HepG2 (cell line): ENCODE results near the gene VAV2. TPM values are rescaled to one million over a fixed set of nuclear protein-coding genes. Genes with fewer than 3 reads are reported as not detected.
A peak's percentile ranks its signal among the peaks of the same experiment; 100 is the strongest.

Experiments used
- ATAC-seq: fragments of 200-7000 bp; cut with Tn5 transposase; 3 replicates; pipeline ENCODE4 v1.9.1; 2020; ENCODE audit warnings: mild to moderate bottlenecking, moderate library complexity
- BruUV-seq: library from RNA; stranded (reverse); fragments of 400-500 nt; replicated peaks from 2 replicates; lab custom pipeline; 2021; lab: Mats Ljungman, UMichigan
- CTCF ChIA-PET: fragments of 300-600 bp; formaldehyde crosslinking; extraction: SDS; loops from one replicate; lab custom pipeline; 2021; ENCODE audit warnings: low total read pairs, inconsistent platforms, low intra/inter-chr PET ratio; lab: Yijun Ruan, JAX
- POLR2A ChIA-PET: fragments of 350-600 bp; sonication (Branson Sonifier 250); formaldehyde crosslinking; loops from one replicate; lab custom pipeline; 2020; ENCODE audit warnings: antibody characterized with exemption, inconsistent platforms; lab: Yijun Ruan, JAX
- DNase-seq: peaks from one replicate; pipeline ENCODE4 v3.0.0-alpha.2; 2015; ENCODE audit warnings: low spot score
- FAIRE-seq: peaks from 3 replicates; lab custom pipeline; 2011; peaks lifted over from hg19 to GRCh38; lab: Jason Lieb, UNC
- H2AFZ ChIP-seq: one replicate; pipeline ENCODE4 v1.6.1; 2011; ENCODE audit warnings: low read length, inconsistent platforms
- H3K27ac ChIP-seq: fragments of 300-600 bp; 3 replicates; pipeline ENCODE4 v1.8.0; 2011; ENCODE audit warnings: mixed run types, mild to moderate bottlenecking, mixed read lengths, low read length, inconsistent platforms; ENCODE audit not compliant: insufficient read depth; ENCODE audit errors: extremely low read length
- H3K27me3 ChIP-seq, 2 experiments: fragments of 200-600 bp in 1 of 2; 2 replicates in 1 of 2; 3 replicates in 1 of 2; pipeline versions ENCODE4 v1.6.0 to v1.8.0; 2011; ENCODE audit warnings: low read length in 2 of 2, mild to moderate bottlenecking in 2 of 2, moderate library complexity in 2 of 2, inconsistent platforms in 1 of 2; ENCODE audit not compliant: insufficient read depth in 2 of 2, control insufficient read depth in 1 of 2
- H3K36me3 ChIP-seq, 2 experiments: fragments of 200-600 bp in 1 of 2; replicated peaks in 1 of 2; 2 replicates in 1 of 2; 3 replicates in 1 of 2; pipeline versions ENCODE4 v1.5.1 to v1.8.0; 2011; ENCODE audit warnings: low read length in 2 of 2, inconsistent platforms in 1 of 2; ENCODE audit not compliant: insufficient read depth in 2 of 2, control insufficient read depth in 1 of 2
- H3K4me1 ChIP-seq: 2 replicates; pipeline ENCODE4 v1.5.1; 2012; ENCODE audit warnings: low read length, inconsistent platforms; ENCODE audit not compliant: insufficient read depth
- H3K4me2 ChIP-seq: 2 replicates; pipeline ENCODE4 v1.6.0; 2011; ENCODE audit warnings: low read depth, low read length, inconsistent platforms
- H3K4me3 ChIP-seq, 3 experiments: fragments of 200-600 bp in 1 of 3; sonication (generic), shearing (Covaris generic) in 1 of 3; replicated peaks in 1 of 3; 2 replicates each; pipeline ENCODE4 v1.5.1; 2011 to 2016; ENCODE audit warnings: low read length in 3 of 3, inconsistent platforms in 2 of 3, low read depth in 2 of 3, mild to moderate bottlenecking in 2 of 3, control low read depth in 1 of 3, mixed read lengths in 1 of 3; ENCODE audit not compliant: insufficient read depth in 1 of 3
- H3K79me2 ChIP-seq: one replicate; pipeline ENCODE4 v1.6.1; 2011; ENCODE audit warnings: low read length, inconsistent platforms; ENCODE audit not compliant: insufficient read depth
- H3K9ac ChIP-seq: 2 replicates; pipeline ENCODE4 v1.6.0; 2011; ENCODE audit warnings: mild to moderate bottlenecking, low read depth, low read length, inconsistent platforms; ENCODE audit not compliant: insufficient read depth
- H3K9me3 ChIP-seq: 2 replicates; pipeline ENCODE4 v1.5.1; 2012; ENCODE audit warnings: mild to moderate bottlenecking, low read length
- H4K20me1 ChIP-seq: 2 replicates; pipeline ENCODE4 v1.6.0; 2011; ENCODE audit warnings: inconsistent platforms, mild to moderate bottlenecking, low read length, moderate library complexity; ENCODE audit not compliant: insufficient read depth
- FOXO4 ChIP-seq: sonication (generic); formaldehyde crosslinking; conservative IDR thresholded peaks from 2 replicates; pipeline ENCODE4 v1.8.1; 2023; ENCODE audit warnings: missing genetic modification reagents
- HMG20B ChIP-seq: conservative IDR thresholded peaks from 2 replicates; pipeline ENCODE4 v1.6.1; 2016; ENCODE audit warnings: missing genetic modification reagents, missing compliant biosample characterization
- KAT7 ChIP-seq: IDR thresholded peaks from 2 replicates; pipeline ENCODE4 v1.6.1; 2018; ENCODE audit warnings: borderline replicate concordance, missing compliant biosample characterization
- KLF9 ChIP-seq: IDR thresholded peaks from 2 replicates; pipeline ENCODE4 v1.6.1; 2016; ENCODE audit warnings: low read depth
- RXRB ChIP-seq: IDR thresholded peaks from 2 replicates; pipeline ENCODE4 v1.6.1; 2016; ENCODE audit warnings: borderline replicate concordance, missing genetic modification reagents, missing compliant biosample characterization
- ZFP36L1 ChIP-seq: sonication (generic); formaldehyde crosslinking; IDR thresholded peaks from 2 replicates; pipeline ENCODE4 v1.8.0; 2022; ENCODE audit warnings: mild to moderate bottlenecking, missing genetic modification reagents, moderate library complexity
- ZGPAT ChIP-seq: IDR thresholded peaks from 2 replicates; pipeline ENCODE4 v1.6.1; 2016; ENCODE audit warnings: mild to moderate bottlenecking
- ZNF234 ChIP-seq: sonication (generic); formaldehyde crosslinking; conservative IDR thresholded peaks from 2 replicates; pipeline ENCODE4 v1.5.1; 2020; ENCODE audit warnings: mild to moderate bottlenecking, missing genetic modification reagents
- ZNF263 ChIP-seq: sonication (generic); formaldehyde crosslinking; IDR thresholded peaks from 2 replicates; pipeline ENCODE4 v1.4.0; 2020; ENCODE audit warnings: missing genetic modification reagents
- ZNF766 ChIP-seq: sonication (generic); formaldehyde crosslinking; IDR thresholded peaks from 2 replicates; pipeline ENCODE4 v1.5.0; 2020; ENCODE audit warnings: missing genetic modification reagents, borderline replicate concordance
- WGBS: methylation state at CpG from one replicate; pipeline ENCODE4 v1.1.6; 2017; ENCODE audit warnings: low lambda C conversion rate; 5-methylcytosine and 5-hydroxymethylcytosine counted together
- in situ Hi-C: cut with HindIII; loops from 2 replicates; pipeline ENCODE4 v1.10.0; 2017; ENCODE audit warnings: low pct_unique_long_range_greater_than_20kb; ENCODE audit not compliant: extremely low pct_ligation_motif_present
- intact Hi-C: fragments of 100-400 bp; cut with micrococcal nuclease; formaldehyde crosslinking; loops from one replicate; pipeline ENCODE4 v1.10.0; 2022; ENCODE audit not compliant: unreplicated experiment
- polyA plus RNA-seq, 8 experiments: library from polyadenylated mRNA; depleted of rRNA in 3 of 8; stranded (reverse) in 7 of 8; unstranded in 1 of 8; fragments of >200 nt; fragmentation: Illumina TruSeq in 4 of 8; extraction: Trizol in 4 of 8; gene quantifications; 2 replicates each; pipeline versions ENCODE4 v1.2.1 to v1.2.3, GENCODE V29; 2011 to 2016; ENCODE audit warnings: low read depth in 4 of 8, missing spikeins in 1 of 8, mixed read lengths in 1 of 8; ENCODE audit not compliant: insufficient read depth in 1 of 8
- total RNA-seq, 5 experiments: library from RNA; depleted of rRNA; stranded (reverse); fragments of >200 nt; fragmentation: Illumina TruSeq; extraction: Trizol; gene quantifications; 2 replicates each; pipeline ENCODE4 v1.2.3, GENCODE V29; 2016; ENCODE audit warnings: low read depth in 1 of 5

The VAV2 gene
- total and polyA plus RNA-seq, 2 of the 13 experiments (the other 11 are each of a cell fraction or from before 2014, with no cell fraction given) = 22.5 to 22.9 TPM

GRCh38 chr9:133761641-133762248 lies 230.4 kb downstream of the VAV2 start (continued):
- TF ChIP-seq FOXO4 (CRISPR knock-in tag) = no peak
- no peak for TF ChIP-seq KLF9 (CRISPR knock-in tag)

- Histone ChIP-seq H3K4me1 (peaks cover 12% of the 10 kb centered on the region), H3K36me3 (peaks cover 1 to 32% of the 10 kb centered on the region in 2 experiments)
- TF ChIP-seq ZNF766 (CRISPR knock-in tag) (no peak), ZGPAT (CRISPR knock-in tag) (no peak), KAT7 (CRISPR knock-in tag) (no peak), ZFP36L1 (CRISPR knock-in tag) (no peak), RXRB (no peak), HMG20B (no peak), ZNF263 (peak; percentile 36; the same call in 1 of the 2 replicates), ZNF234 (CRISPR knock-in tag) (no peak)
- TF ChIP-seq, all 625 proteins: peak for 1
- Histone ChIP-seq H2AFZ (no peak overlapping the region), H3K27ac (no peak overlapping the region), H3K27me3 (no peaks in the 10 kb centered on the region), H3K9ac (no peak overlapping the region), H3K4me3 (no peak overlapping the region), H4K20me1 (no peaks in the 10 kb centered on the region), H3K4me2 (no peak overlapping the region), H3K79me2 (no peaks in the 10 kb centered on the region), H3K9me3 (no peaks in the 10 kb centered on the region)
- FAIRE-seq (no peak), ATAC-seq (no peak), DNase-seq (no peak)
- CTCF ChIA-PET = no interaction called here
- in situ Hi-C loops = no loop called here
- POLR2A ChIA-PET = interaction anchor here (2.4 kb wide), 1 partner anchor 22 kb away, joined by 9 read pairs; the partner anchor contains the start of gene SARDH
- WGBS = 95% methylated on average over 11 of the region's 11 CpGs
- BruUV-seq = no TSS peak
- intact Hi-C loops = no loop called here
These were observed 231.3 kb downstream of the VAV2 start for GRCh38 chr9:133760713-133761290.
